SU-DHL-6 (cell line): ENCODE data around the gene SERPINA1.

Experiments
- H2AFZ ChIP-seq: fragments of 200-600 bp; sonication (generic); 2 replicates; pipeline ENCODE4 v1.6.1; 2014; ENCODE audit warnings: low read depth, mild to moderate bottlenecking, moderate library complexity, mixed read lengths, antibody characterized with exemption, low read length; ENCODE audit not compliant: severe bottlenecking
- H3F3A ChIP-seq: fragments of 200-600 bp; shearing (Covaris generic); 2 replicates; pipeline ENCODE4 v1.6.0; 2016; ENCODE audit warnings: antibody characterized with exemption, mild to moderate bottlenecking; ENCODE audit not compliant: insufficient read depth
- H3K27ac ChIP-seq: fragments of 200-600 bp; sonication (generic); 2 replicates; pipeline ENCODE4 v1.5.1; 2016; ENCODE audit warnings: low read depth, mild to moderate bottlenecking, low read length, moderate library complexity, mixed read lengths
- H3K27me3 ChIP-seq: fragments of 200-600 bp; sonication (generic), shearing (Covaris generic); 2 replicates; pipeline ENCODE4 v1.6.0; 2014; ENCODE audit warnings: mild to moderate bottlenecking, low read length
- H3K36me3 ChIP-seq: fragments of 200-600 bp; sonication (generic); 2 replicates; pipeline ENCODE4 v1.6.1; 2014; ENCODE audit warnings: mild to moderate bottlenecking, low read length, mixed read lengths
- H3K4me2 ChIP-seq: fragments of 300-600, 200-600 bp; shearing (Covaris generic), sonication (generic); 2 replicates; pipeline ENCODE4 v1.6.0; 2014; ENCODE audit warnings: low read length, low read depth, mild to moderate bottlenecking; ENCODE audit not compliant: poor library complexity, severe bottlenecking
- H3K4me3 ChIP-seq: fragments of 200-600 bp; sonication (generic); 2 replicates; pipeline ENCODE4 v1.5.1; 2014; ENCODE audit warnings: antibody characterized with exemption, low read length, mild to moderate bottlenecking, mixed read lengths; ENCODE audit not compliant: insufficient read depth, poor library complexity, severe bottlenecking
- H3K79me2 ChIP-seq: fragments of 200-600 bp; sonication (generic); 2 replicates; pipeline ENCODE4 v1.6.1; 2014; ENCODE audit warnings: mild to moderate bottlenecking, low read length, moderate library complexity; ENCODE audit not compliant: insufficient read depth
- H3K9ac ChIP-seq: fragments of 200-600 bp; sonication (generic); 2 replicates; pipeline ENCODE4 v1.7.0; 2014; ENCODE audit warnings: mild to moderate bottlenecking, low read length
- H3K9me2 ChIP-seq: fragments of 200-600 bp; sonication (generic); replicated peaks from 2 replicates; pipeline ENCODE4 v1.6.1; 2014; ENCODE audit warnings: low read length; ENCODE audit not compliant: insufficient read depth
- H3K9me3 ChIP-seq: fragments of 200-600 bp; sonication (generic); 2 replicates; pipeline ENCODE4 v1.6.1; 2014; ENCODE audit warnings: low read length, mixed read lengths; ENCODE audit not compliant: insufficient read depth
- H4K20me1 ChIP-seq: fragments of 200-600 bp; sonication (generic); 2 replicates; pipeline ENCODE4 v1.6.1; 2014; ENCODE audit warnings: low read depth, mild to moderate bottlenecking, antibody characterized with exemption, low read length, moderate library complexity, mixed read lengths
- EZH2phosphoT487 ChIP-seq: fragments of 200-600 bp; sonication (generic), shearing (Covaris generic); conservative IDR thresholded peaks from 2 replicates; pipeline ENCODE4 v1.6.1; 2018; ENCODE audit warnings: mild to moderate bottlenecking, antibody characterized with exemption, low read length, moderate library complexity, mixed read lengths
- TF ChIP-seq, protein P1 (sequence below): fragments of 200-600 bp; sonication (generic); IDR thresholded peaks from one replicate; pipeline ENCODE4 v1.5.1; 2017; ENCODE audit warnings: antibody characterized with exemption, mild to moderate bottlenecking, low read length, moderate library complexity; ENCODE audit not compliant: insufficient read depth, poor library complexity, severe bottlenecking

The SERPINA1 gene

DNA sequence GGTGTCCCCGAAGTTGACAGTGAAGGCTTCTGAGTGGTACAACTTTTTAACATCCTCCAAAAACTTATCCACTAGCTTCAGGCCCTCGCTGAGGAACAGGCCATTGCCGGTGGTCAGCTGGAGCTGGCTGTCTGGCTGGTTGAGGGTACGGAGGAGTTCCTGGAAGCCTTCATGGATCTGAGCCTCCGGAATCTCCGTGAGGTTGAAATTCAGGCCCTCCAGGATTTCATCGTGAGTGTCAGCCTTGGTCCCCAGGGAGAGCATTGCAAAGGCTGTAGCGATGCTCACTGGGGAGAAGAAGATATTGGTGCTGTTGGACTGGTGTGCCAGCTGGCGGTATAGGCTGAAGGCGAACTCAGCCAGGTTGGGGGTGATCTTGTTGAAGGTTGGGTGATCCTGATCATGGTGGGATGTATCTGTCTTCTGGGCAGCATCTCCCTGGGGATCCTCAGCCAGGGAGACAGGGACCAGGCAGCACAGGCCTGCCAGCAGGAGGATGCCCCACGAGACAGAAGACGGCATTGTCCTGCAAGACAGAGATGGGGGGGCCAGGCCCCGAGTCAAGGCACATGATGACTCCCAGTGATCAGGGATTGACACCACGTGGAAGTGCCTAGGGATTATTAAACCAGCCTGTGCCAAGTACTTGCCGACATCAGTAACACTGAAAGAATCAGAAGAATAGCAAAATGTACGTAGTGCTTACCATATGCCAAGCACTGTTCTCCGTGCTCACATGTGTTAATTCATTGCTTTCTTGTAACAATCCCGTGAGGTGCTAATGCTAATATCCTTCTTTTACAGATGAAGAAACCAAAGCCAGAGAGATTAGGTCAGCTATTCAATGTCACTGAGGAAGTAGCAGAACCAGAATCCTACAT, 5.4 kb downstream of the SERPINA1 start:
- Histone ChIP-seq H3K27ac (no peak overlapping the region), H2AFZ (no peak overlapping the region), H3F3A (no peaks in the 10 kb centered on the region), H3K4me2 (no peak overlapping the region), H4K20me1 (no peaks in the 10 kb centered on the region), H3K4me3 (no peak overlapping the region), H3K9ac (no peak overlapping the region), H3K9me2 (no peaks in the 10 kb centered on the region), H3K27me3 (no peaks in the 10 kb centered on the region), H3K36me3 (no peaks in the 10 kb centered on the region), H3K79me2 (no peaks in the 10 kb centered on the region), H3K9me3 (no peaks in the 10 kb centered on the region)
- no peak for TF ChIP-seq EZH2phosphoT487

DNA sequence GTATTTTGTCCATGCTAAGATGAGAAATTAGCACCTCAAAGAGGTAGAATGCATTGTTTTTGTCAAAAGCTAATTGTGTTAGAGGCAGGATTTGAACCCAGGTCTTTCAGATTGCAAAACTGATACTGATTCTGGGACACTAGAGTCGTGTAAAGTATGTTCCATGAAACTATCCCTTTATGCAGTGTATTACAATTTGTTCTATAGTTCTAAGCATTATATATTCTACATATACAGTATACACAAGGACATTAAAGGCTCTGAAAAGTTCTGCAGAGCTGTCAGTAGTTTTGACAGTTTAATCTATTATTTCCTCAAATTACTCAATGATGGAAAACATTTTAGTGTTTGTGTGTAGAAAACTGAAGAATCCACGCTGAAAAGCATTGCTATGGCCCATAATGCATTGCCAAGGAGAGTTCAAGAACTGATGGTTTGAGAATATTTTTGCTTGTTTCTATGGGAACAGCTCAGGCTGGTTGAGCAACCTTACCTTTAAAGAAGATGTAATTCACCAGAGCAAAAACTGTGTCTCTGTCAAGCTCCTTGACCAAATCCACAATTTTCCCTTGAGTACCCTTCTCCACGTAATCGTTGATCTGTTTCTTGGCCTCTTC, 6.2 kb downstream of the SERPINA1 start:
- H3K9me2 ChIP-seq, result no peaks in the 10 kb centered on the region
- no peak overlapping the region for H3K4me2 ChIP-seq
- no peaks in the 10 kb centered on the region for H3K9me3 ChIP-seq
- H3K4me3 ChIP-seq, result no peak overlapping the region
- no peaks in the 10 kb centered on the region for H3K79me2 ChIP-seq
- H3K9ac ChIP-seq, result no peak overlapping the region
- H2AFZ ChIP-seq, result no peak overlapping the region
- no peaks in the 10 kb centered on the region for H4K20me1 ChIP-seq
- H3K27ac ChIP-seq, result no peak overlapping the region
- TF ChIP-seq EZH2phosphoT487, result no peak
- TF ChIP-seq, protein P1, sequence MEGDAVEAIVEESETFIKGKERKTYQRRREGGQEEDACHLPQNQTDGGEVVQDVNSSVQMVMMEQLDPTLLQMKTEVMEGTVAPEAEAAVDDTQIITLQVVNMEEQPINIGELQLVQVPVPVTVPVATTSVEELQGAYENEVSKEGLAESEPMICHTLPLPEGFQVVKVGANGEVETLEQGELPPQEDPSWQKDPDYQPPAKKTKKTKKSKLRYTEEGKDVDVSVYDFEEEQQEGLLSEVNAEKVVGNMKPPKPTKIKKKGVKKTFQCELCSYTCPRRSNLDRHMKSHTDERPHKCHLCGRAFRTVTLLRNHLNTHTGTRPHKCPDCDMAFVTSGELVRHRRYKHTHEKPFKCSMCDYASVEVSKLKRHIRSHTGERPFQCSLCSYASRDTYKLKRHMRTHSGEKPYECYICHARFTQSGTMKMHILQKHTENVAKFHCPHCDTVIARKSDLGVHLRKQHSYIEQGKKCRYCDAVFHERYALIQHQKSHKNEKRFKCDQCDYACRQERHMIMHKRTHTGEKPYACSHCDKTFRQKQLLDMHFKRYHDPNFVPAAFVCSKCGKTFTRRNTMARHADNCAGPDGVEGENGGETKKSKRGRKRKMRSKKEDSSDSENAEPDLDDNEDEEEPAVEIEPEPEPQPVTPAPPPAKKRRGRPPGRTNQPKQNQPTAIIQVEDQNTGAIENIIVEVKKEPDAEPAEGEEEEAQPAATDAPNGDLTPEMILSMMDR, result no peak
- no peaks in the 10 kb centered on the region for H3K27me3 ChIP-seq
- no peaks in the 10 kb centered on the region for H3K36me3 ChIP-seq
- no peaks in the 10 kb centered on the region for H3F3A ChIP-seq

DNA sequence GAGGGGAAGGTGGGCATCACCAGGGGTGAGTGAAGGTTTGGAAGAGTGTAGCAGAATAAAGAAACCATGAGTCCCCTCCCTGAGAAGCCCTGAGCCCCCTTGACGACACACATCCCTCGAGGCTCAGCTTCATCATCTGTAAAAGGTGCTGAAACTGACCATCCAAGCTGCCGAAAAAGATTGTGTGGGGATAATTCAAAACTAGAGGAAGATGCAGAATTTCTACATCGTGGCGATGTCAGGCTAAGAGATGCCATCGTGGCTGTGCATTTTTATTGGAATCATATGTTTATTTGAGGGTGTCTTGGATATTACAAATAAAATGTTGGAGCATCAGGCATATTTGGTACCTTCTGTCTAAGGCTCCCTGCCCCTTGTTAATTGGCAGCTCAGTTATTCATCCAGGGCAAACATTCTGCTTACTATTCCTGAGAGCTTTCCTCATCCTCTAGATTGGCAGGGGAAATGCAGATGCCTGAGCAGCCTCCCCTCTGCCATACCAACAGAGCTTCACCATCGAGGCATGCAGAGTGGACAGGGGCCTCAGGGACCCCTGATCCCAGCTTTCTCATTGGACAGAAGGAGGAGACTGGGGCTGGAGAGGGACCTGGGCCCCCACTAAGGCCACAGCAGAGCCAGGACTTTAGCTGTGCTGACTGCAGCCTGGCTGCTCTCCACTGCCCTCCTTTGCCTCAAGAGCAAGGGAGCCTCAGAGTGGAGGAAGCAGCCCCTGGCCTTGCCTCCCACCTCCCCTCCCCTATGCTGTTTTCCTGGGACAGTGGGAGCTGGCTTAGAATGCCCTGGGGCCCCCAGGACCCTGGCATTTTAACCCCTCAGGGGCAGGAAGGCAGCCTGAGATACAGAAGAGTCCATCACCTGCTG, 7.0 kb downstream of the SERPINA1 start:
- no peak overlapping the region for H3K27ac ChIP-seq
- no peaks in the 10 kb centered on the region for H3K36me3 ChIP-seq
- H2AFZ ChIP-seq, result no peak overlapping the region
- no peaks in the 10 kb centered on the region for H3K9me2 ChIP-seq
- H4K20me1 ChIP-seq, result no peaks in the 10 kb centered on the region
- no peaks in the 10 kb centered on the region for H3K9me3 ChIP-seq
- no peak overlapping the region for H3K4me3 ChIP-seq
- no peaks in the 10 kb centered on the region for H3K79me2 ChIP-seq
- no peak overlapping the region for H3K4me2 ChIP-seq
- H3F3A ChIP-seq, result no peaks in the 10 kb centered on the region
- H3K27me3 ChIP-seq, result no peaks in the 10 kb centered on the region
- TF ChIP-seq EZH2phosphoT487, result no peak
- TF ChIP-seq, protein P1, result no peak
- no peak overlapping the region for H3K9ac ChIP-seq
